ENCODE results near the gene H2BK1. TPM values are rescaled to one million over a fixed set of nuclear protein-coding genes. Genes with fewer than 3 reads are reported as not detected.

Gene H2BK1
- total RNA-seq, 1 donor from 2014 or later = not detected

Other genes starting within 250 kb of the H2BK1 start
- gene KCNH2, start 232.2 kb downstream of the H2BK1 start, total RNA-seq = under 0.01 TPM in 1 of 2 replicates, not detected in the other
- gene NOS3, start 219.5 kb downstream of the H2BK1 start, total RNA-seq = 25.0 and 30.5 TPM in 2 replicates
- gene ATG9B, start 186.0 kb downstream of the H2BK1 start, total RNA-seq = under 0.01 TPM in 1 of 2 replicates, not detected in the other
- 10.2 and 10.3 TPM in 2 replicates for gene ABCB8, start 182.0 kb downstream of the H2BK1 start, total RNA-seq
- gene ASIC3, start 162.0 kb downstream of the H2BK1 start, total RNA-seq = under 0.01 and 0.40 TPM in 2 replicates
- gene CDK5, start 152.6 kb downstream of the H2BK1 start, total RNA-seq = 15.9 and 17.4 TPM in 2 replicates
- 39.4 and 72.8 TPM in 2 replicates for gene SLC4A2, start 150.9 kb downstream of the H2BK1 start, total RNA-seq
- gene FASTK, start 129.7 kb downstream of the H2BK1 start, total RNA-seq = 36.0 and 38.9 TPM in 2 replicates
- gene TMUB1, start 127.0 kb downstream of the H2BK1 start, total RNA-seq = 13.1 and 16.9 TPM in 2 replicates
- gene AGAP3, start 124.0 kb downstream of the H2BK1 start, total RNA-seq = 35.1 and 62.5 TPM in 2 replicates
- gene GBX1, start 42.8 kb downstream of the H2BK1 start, total RNA-seq = not detected in 2 replicates
- gene ASB10, start 23.2 kb downstream of the H2BK1 start, total RNA-seq = not detected in 2 replicates
- gene ABCF2, start 16.7 kb upstream of the H2BK1 start, total RNA-seq = 37.0 and 39.5 TPM in 2 replicates
- 31.2 and 31.7 TPM in 2 replicates for gene CHPF2, start 22.0 kb upstream of the H2BK1 start, total RNA-seq
- 0.79 and 2.0 TPM in 2 replicates for gene SMARCD3, start 38.2 kb upstream of the H2BK1 start, total RNA-seq
- gene NUB1, start 131.3 kb upstream of the H2BK1 start, total RNA-seq = 27.0 and 31.2 TPM in 2 replicates
- gene WDR86, start 199.6 kb upstream of the H2BK1 start, total RNA-seq = not detected in 2 replicates
- gene CRYGN, start 229.7 kb upstream of the H2BK1 start, total RNA-seq = not detected in 2 replicates

All from lung microvascular endothelial cell (primary cell).